Small intestine (tissue), 16 donors: Measurements from ENCODE around the gene FOXK1. TPM values are rescaled to one million over a fixed set of nuclear protein-coding genes. Genes with fewer than 3 reads are reported as not detected.
A peak's percentile ranks its signal among the peaks of the same experiment; 100 is the strongest.

Source experiments
- DNase-seq, 2 donors: peaks; one replicate each; pipeline versions ENCODE4 v3.0.0 to v3.0.0-alpha.2; 2013
- FAIRE-seq: peaks from 2 replicates; lab custom pipeline; 2012; peaks lifted over from hg19 to GRCh38; lab: Jason Lieb, UNC
- H3K27ac ChIP-seq, 3 donors: one replicate each; pipeline ENCODE4 v1.5.1; 2013; ENCODE audit warnings: low read length in 2 of 3, mild to moderate bottlenecking in 2 of 3, control low read depth in 1 of 3, inconsistent platforms in 1 of 3, low read depth in 1 of 3, moderate library complexity in 1 of 3
- H3K27me3 ChIP-seq, 3 donors: one replicate each; pipeline ENCODE4 v1.6.1; 2013; ENCODE audit warnings: low read length in 3 of 3, inconsistent platforms in 1 of 3; ENCODE audit not compliant: control insufficient read depth in 3 of 3, insufficient read depth in 3 of 3
- H3K36me3 ChIP-seq, 3 donors: one replicate each; pipeline ENCODE4 v1.6.1; 2013; ENCODE audit warnings: low read length in 3 of 3, inconsistent platforms in 1 of 3, low read depth in 1 of 3, mild to moderate bottlenecking in 1 of 3, moderate library complexity in 1 of 3; ENCODE audit not compliant: control insufficient read depth in 3 of 3, insufficient read depth in 2 of 3
- H3K4me1 ChIP-seq, 3 donors: one replicate each; pipeline ENCODE4 v1.6.1; 2013; ENCODE audit warnings: low read length in 2 of 3, inconsistent platforms in 1 of 3, low read depth in 1 of 3, mild to moderate bottlenecking in 1 of 3, moderate library complexity in 1 of 3; ENCODE audit not compliant: control insufficient read depth in 3 of 3, insufficient read depth in 2 of 3
- H3K4me3 ChIP-seq, 3 donors: one replicate each; pipeline ENCODE4 v1.5.1; 2013; ENCODE audit warnings: low read length in 3 of 3, control low read depth in 1 of 3, inconsistent platforms in 1 of 3, low read depth in 1 of 3, mild to moderate bottlenecking in 1 of 3, moderate library complexity in 1 of 3
- H3K9me3 ChIP-seq, 2 donors: one replicate each; pipeline ENCODE4 v1.6.1; 2013; ENCODE audit warnings: low read depth in 1 of 2, low read length in 1 of 2; ENCODE audit not compliant: control insufficient read depth in 2 of 2, insufficient read depth in 1 of 2
- WGBS, 3 donors: extraction: QIAGEN DNeasy Blood & Tissue Kit; methylation state at CpG; one replicate each; pipeline ENCODE4 v1.1.7; 2013; 5-methylcytosine and 5-hydroxymethylcytosine counted together
- long read RNA-seq, 10 donors: transcript quantifications; one replicate each; lab custom pipeline, GENCODE V29; 2026
- polyA plus RNA-seq, 4 donors: library from polyadenylated mRNA; stranded (reverse) in 3 of 4; unstranded in 1 of 4; fragments of 200-250 nt in 3 of 4; fragments of 120-200 nt in 1 of 4; gene quantifications; one replicate each; pipeline versions ENCODE4 v1.2.1 to v1.2.3, GENCODE V29; 2013
- donor health status: healthy with polysubstance abuse.
- donor health status: control.
- donor health status: control.
- donor health status: Bipolar disorder and iron deficiency.
- donor health status: healthy.

The FOXK1 gene
- 10 to 100 TPM in 2 of 4 donors, 1 to 10 TPM in 2; 1.4 to 12.5 (median 6.2) TPM for polyA plus RNA-seq
- long read RNA-seq, donor 1: 0 reads
- long read RNA-seq, donor 2: 0 reads
- long read RNA-seq, donor 3: 0 reads
- long read RNA-seq, donor 4: 0 reads
- long read RNA-seq, donor 5: 0 reads
- long read RNA-seq, donor 6, full-length matches to known transcripts: 1 of 1 reads
- long read RNA-seq, donor 6, partial matches to known transcripts: 0 of 1 reads
- long read RNA-seq, donor 6, other reads (novel, unspliced or antisense): 0 of 1 reads
- long read RNA-seq, donor 7: 0 reads
- long read RNA-seq, donor 8: 0 reads
- long read RNA-seq, donor 9: 0 reads
- long read RNA-seq, donor 10, partial matches to known transcripts: 11 of 12 reads
- long read RNA-seq, donor 10, other reads (novel, unspliced or antisense): 0 of 12 reads

DNA sequence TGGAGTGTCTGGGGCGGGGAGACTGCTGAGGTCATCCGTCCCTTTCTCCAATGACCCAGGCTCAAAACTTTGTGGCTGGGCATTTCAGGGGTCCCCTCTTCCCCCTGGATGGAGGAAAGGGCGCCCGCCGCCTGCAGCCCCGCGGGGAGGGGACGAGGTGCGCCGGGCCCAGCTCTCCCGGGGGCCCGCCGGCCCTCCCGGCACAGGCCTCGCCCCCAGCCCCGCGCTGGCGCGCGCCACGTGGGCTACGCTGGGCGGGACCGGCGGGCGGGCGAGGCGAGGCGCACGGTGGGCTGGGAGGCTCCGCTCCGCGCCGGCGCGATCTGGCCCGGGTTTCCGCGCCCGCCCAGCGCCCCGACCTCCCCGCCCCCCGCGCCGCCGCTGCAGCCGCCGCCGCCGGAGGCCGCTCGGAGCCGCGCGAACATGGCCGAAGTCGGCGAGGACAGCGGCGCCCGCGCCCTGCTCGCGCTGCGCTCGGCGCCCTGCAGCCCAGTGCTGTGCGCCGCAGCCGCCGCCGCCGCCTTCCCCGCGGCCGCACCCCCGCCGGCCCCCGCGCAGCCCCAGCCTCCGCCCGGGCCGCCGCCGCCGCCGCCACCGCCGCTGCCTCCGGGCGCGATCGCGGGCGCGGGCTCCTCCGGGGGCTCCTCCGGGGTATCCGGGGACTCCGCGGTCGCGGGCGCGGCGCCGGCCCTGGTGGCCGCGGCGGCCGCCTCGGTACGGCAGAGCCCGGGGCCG is at the start of gene FOXK1:
Gene FOXK1 (plus strand): TSS at position 410 of the 735 bp plus-strand sequence. CDS start 14 bp downstream, at position 424.
- DNase-seq: peak; percentile 59 to 88
- no peak for FAIRE-seq
- WGBS, 3 donors: 0 to 1% (median 0%) methylated on average over 29 to 116 of the region's 116 CpGs
- peaks cover 0 to 12% (median 0%) of the 10 kb centered on the region in 3 donors for H3K36me3 ChIP-seq
- H3K4me1 ChIP-seq: peaks cover 5 to 9% (median 7%) of the 10 kb centered on the region in 3 donors
- no peaks in the 10 kb centered on the region for H3K27me3 ChIP-seq
- no peaks in the 10 kb centered on the region for H3K9me3 ChIP-seq
- H3K4me3 ChIP-seq: peak within 1 kb of the TSS; percentile 87 to 98 (median 93)
- H3K27ac ChIP-seq: peak within 1 kb of the TSS; percentile 77 to 90 (median 89)

DNA sequence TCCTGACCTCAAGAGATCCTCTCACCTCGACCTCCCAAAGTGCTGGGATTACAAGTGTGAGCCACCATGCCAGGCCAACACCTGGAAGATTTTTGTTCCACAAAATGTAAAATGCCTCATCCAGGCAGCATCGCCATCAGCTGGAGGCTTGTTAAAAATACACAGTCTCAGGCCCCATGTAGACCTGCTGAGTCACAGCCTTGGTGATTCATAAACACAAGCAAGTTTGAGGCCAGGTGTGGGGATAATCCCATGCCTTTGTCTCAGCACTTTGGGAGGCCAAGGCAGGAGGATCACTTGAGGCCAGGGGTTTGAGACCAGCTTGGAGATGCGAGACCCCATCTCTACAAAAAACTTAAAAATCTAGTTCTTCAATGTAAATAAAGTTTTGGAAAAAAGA is 49.1 kb upstream of the FOXK1 start:
- FAIRE-seq (no peak), DNase-seq (no peak)
- WGBS, 3 donors: 73 to 87% (median 86%) methylated on average over 3 of the region's 3 CpGs
- H3K27me3 ChIP-seq: no peaks in the 10 kb centered on the region
- H3K27ac ChIP-seq: no peak overlapping the region
- H3K4me3 ChIP-seq: no peak overlapping the region
- peaks cover 0 to 4% (median 0%) of the 10 kb centered on the region in 3 donors for H3K4me1 ChIP-seq
- H3K9me3 ChIP-seq: no peaks in the 10 kb centered on the region
- no peaks in the 10 kb centered on the region for H3K36me3 ChIP-seq

DNA sequence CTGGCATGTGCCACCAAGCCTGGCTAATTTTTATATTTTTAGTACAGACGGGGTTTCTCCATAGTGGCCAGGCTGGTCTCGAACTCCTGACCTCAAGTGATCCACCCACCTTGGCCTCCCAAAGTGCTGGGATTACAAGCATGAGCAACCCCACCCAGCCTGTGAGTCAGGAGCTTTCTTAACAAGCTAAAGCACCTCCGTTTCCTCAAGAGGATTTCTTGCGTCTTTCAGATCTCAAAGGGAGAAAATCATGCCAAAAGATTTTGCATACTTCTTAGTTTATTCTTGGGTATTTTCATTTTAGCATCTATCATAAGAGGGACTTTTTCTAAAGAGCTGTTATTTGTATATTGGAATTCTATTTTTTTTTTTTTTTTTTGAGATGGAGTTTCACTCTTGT is 47.9 kb upstream of the FOXK1 start:
- Histone ChIP-seq H3K9me3 (no peaks in the 10 kb centered on the region), H3K4me1 (peaks cover 0 to 6% (median 0%) of the 10 kb centered on the region in 3 donors), H3K36me3 (no peaks in the 10 kb centered on the region), H3K27ac (no peak overlapping the region), H3K27me3 (no peaks in the 10 kb centered on the region), H3K4me3 (no peak overlapping the region)
- 65 to 73% (median 68%) methylated on average over 4 of the region's 4 CpGs for WGBS, 3 donors
- DNase-seq: no peak
- no peak for FAIRE-seq

DNA sequence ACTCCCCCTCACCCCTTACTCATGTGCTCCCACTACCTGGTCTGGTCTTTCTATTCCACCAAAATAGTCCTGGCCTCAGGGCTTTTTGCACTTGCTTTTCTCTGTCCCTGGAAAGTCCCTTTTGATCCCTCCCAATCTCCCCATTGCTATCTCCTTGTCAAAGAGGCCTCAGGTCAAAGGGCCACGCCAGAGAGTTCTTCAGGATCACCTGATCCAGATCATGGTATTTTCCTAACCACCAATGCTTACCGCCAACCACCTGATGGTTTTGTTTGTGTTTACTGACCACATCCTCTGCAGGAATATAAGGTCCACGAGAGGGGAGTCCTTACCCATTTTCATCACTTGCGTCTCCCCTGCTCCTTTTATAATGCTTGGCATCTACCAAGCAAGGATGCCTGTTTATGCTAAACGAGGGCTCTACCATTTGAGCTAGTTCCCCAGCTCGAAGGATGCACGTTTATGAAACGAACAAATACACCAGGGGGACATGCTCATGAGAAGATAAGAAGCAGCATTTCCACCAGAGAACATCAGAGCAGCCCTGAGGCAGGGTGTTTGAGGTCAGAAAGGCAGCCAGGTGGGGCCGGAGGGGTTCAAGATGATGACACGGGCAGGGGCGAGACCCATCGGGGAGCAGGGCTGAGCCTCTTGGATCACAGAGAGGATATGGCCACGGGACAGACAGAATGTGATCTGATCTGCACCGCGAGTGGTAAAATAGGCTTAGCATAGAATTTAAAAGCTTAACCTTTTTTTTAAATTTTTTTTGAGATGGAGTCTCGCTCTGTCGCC is 43.1 kb upstream of the FOXK1 start:
- Histone ChIP-seq H3K9me3 (no peaks in the 10 kb centered on the region), H3K36me3 (no peaks in the 10 kb centered on the region), H3K4me3 (no peak overlapping the region), H3K4me1 (peaks cover 0 to 9% (median 0%) of the 10 kb centered on the region in 3 donors), H3K27me3 (no peaks in the 10 kb centered on the region), H3K27ac (no peak overlapping the region)
- FAIRE-seq: no peak
- peak in 1 of 2 donors; percentile 47 for DNase-seq
- WGBS, 3 donors: 62 to 75% (median 69%) methylated on average over 17 of the region's 17 CpGs

DNA sequence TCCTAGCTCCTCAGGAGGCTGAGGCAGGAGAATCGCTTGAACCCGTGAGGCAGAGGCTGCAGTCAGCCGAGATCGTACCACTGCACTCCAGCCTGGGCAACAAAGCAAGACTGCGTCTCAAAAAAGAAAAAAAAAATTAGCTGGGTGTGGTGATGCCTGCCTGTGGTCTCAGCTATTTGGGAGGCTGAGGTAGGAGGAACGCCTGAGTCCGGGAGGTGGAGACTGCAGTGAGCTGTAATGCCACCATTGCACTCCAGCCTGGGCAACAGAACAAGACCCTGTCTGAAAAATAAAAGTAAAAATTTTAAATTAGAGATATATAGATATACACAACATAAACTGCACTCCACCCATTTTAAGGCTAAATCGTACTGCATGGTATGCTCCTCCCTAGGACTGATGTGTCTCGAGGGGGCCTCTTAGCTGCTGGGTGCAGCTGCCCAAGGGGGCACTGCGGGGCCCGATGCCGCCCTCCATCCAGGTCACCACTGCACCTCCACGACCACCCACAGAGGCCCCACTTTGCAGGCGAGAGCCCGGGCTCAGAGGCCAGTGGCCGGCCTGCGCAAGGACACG is 40.9 kb upstream of the FOXK1 start:
- no peak for DNase-seq
- no peak for FAIRE-seq
- peak overlapping the region in 2 of 3 donors; percentile 46 to 63 for H3K4me3 ChIP-seq
- WGBS, 3 donors: 25 to 31% (median 28%) methylated on average over 18 of the region's 18 CpGs
- H3K27me3 ChIP-seq: no peaks in the 10 kb centered on the region
- H3K27ac ChIP-seq: peak overlapping the region in 2 of 3 donors; percentile 47 to 75
- H3K9me3 ChIP-seq: peaks cover 0 to 1% of the 10 kb centered on the region in 2 donors
- H3K36me3 ChIP-seq: no peaks in the 10 kb centered on the region
- H3K4me1 ChIP-seq: peaks cover 0 to 9% (median 0%) of the 10 kb centered on the region in 3 donors

DNA sequence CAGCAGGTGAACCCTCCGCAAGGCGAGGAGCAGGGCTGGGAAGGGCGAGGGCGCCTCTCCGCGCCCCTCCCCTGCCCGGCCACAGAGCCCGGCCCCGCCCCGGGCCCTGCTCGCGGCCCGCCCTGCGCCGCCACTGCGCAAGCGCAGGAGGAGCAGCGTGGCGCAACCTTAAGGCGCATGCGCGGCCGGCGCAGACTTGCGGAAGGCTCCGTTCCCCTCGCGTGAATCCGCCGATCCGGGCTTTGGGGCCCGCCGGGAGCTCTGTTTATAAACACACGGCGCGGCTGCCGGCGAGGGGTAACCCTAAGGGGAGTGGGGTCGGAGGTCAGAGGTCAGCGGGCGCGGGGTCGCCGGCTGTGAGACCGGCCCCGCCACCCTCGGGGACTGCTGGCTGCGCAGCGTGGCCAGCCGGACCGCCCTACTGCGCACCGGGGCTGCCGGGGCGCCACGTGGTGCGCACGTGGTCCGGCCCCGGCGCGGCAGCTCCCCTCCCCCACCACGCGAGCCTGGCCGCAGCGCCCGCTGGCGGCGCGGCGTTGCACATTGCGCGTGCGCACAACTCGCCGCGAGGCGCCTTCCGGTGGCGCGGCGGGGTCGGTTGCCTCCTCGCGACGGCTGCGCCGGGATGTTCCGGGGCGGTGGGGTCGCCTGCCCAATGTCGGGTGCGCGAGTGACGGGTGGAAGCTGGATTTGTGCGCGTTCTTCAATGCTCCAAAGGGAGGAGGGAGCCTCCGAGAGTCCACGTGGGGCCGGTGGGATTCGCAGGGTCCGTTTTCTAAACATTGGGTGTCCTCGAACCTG is 40.2 kb upstream of the FOXK1 start:
- no peaks in the 10 kb centered on the region for H3K27me3 ChIP-seq
- no peaks in the 10 kb centered on the region for H3K36me3 ChIP-seq
- no peak for FAIRE-seq
- peak overlapping the region; percentile 62 to 98 (median 78) for H3K27ac ChIP-seq
- 0 to 1% (median 1%) methylated on average over 68 to 103 of the region's 103 CpGs for WGBS, 3 donors
- H3K4me1 ChIP-seq: peaks cover 0 to 9% (median 0%) of the 10 kb centered on the region in 3 donors
- peak overlapping the region; percentile 46 to 82 (median 62) for H3K4me3 ChIP-seq
- H3K9me3 ChIP-seq: peaks cover 0 to 7% of the 10 kb centered on the region in 2 donors
- DNase-seq: peak; percentile 92 to 100

DNA sequence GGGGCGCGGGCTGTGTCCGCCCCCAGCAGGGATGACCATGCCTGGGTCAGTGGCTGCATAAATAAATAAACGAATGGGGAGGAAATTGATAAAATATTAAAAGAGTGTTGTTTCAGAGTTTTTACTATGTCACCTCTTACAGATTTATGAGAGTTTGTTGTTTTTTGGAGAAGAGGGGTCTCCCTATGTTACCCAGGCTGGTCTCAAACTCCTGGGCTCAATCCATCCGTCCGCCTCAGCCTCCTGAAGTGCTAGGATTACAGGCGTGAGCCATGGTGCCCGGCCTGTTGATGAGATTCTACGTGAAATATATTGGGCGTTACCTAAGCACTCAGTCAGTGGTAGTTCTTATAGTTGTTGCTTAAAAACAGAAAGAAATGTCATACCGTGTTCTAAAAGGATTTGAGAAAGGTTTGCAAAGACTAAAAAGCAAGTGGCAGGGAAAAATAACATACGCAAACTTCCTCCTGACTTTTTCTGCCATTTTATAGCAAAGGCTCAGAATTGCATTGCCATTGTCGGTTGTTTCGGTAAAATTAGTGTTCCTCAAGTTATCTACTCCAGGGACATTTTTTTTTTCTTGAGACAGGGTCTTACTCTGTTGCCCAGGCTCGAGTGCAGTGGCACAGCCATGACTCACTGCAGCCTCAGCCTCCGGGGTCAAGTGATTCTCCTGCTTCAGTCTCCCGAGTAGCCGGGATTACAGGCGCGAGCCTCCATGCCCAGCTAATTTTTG is 39.5 kb upstream of the FOXK1 start:
- peaks cover 0 to 9% (median 0%) of the 10 kb centered on the region in 3 donors for H3K4me1 ChIP-seq
- 65 to 72% (median 66%) methylated on average over 20 of the region's 20 CpGs for WGBS, 3 donors
- no peak for FAIRE-seq
- no peaks in the 10 kb centered on the region for H3K27me3 ChIP-seq
- peak overlapping the region; percentile 46 to 82 (median 62) for H3K4me3 ChIP-seq
- peak overlapping the region; percentile 34 to 98 (median 78) for H3K27ac ChIP-seq
- peaks cover 0 to 7% of the 10 kb centered on the region in 2 donors for H3K9me3 ChIP-seq
- DNase-seq: peak in 1 of 2 donors; percentile 17
- no peaks in the 10 kb centered on the region for H3K36me3 ChIP-seq
